GM12801 (cell line): Measurements from ENCODE around the gene PRELID1.

Experiments
- TF ChIP-seq, protein P1 (sequence below): IDR thresholded peaks from one replicate; pipeline ENCODE4 v1.5.1; 2011; ENCODE audit warnings: control low read depth; ENCODE audit not compliant: insufficient read length; ENCODE audit errors: extremely low read depth

The PRELID1 gene

DNA sequence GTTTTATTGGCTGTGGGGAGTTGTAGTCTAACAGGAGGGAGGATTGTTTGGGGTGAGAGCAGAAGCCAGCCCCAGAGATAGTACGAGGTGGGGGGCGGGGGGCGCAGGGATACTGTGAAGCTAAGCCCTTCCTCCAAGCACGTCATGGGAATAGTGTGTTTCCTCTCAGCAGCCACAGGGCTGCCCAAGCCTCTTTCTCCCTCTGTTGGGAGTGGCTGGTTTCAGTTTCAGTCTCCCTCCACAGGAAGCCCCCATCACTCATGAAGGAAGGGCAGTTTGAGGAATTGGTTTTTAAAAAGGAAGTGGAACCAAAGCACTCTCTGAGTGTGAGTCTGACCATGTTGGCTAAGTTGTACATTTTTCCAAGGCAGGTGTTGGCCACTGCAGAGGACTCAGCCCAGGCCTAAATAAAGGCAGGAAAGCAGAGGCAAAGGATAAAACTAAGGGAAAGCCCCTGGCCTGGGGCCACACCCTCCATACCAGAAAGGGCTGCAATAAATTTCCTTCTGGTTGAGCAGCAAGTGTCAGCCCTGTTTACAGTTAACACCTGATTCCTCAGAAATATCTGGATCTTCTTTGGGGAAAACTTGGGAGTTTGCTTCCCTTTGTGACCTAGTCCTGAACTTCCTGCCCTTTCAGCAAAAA lies 3.2 kb upstream of the PRELID1 start:
- TF ChIP-seq, protein P1, sequence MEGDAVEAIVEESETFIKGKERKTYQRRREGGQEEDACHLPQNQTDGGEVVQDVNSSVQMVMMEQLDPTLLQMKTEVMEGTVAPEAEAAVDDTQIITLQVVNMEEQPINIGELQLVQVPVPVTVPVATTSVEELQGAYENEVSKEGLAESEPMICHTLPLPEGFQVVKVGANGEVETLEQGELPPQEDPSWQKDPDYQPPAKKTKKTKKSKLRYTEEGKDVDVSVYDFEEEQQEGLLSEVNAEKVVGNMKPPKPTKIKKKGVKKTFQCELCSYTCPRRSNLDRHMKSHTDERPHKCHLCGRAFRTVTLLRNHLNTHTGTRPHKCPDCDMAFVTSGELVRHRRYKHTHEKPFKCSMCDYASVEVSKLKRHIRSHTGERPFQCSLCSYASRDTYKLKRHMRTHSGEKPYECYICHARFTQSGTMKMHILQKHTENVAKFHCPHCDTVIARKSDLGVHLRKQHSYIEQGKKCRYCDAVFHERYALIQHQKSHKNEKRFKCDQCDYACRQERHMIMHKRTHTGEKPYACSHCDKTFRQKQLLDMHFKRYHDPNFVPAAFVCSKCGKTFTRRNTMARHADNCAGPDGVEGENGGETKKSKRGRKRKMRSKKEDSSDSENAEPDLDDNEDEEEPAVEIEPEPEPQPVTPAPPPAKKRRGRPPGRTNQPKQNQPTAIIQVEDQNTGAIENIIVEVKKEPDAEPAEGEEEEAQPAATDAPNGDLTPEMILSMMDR: no peak

DNA sequence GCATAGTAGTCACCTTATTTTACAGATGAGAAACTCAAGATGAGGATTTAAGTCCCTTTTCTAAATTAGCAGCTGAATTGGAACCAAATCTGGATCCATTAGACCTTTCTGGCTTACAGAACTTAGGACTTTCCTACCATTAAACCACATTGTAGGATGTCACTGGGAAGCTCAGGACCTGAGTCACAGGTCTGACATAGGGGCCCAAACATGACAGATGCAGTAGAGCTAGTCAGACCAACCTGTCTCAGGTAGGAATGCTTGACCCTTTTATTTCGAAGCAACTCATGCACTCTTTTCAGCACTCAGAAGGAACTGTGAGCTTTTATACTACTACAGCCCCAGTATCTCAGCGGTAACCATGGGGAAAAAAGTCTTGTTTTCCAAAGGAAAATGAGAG lies 2.6 kb upstream of the PRELID1 start:
- TF ChIP-seq, protein P1: no peak

DNA sequence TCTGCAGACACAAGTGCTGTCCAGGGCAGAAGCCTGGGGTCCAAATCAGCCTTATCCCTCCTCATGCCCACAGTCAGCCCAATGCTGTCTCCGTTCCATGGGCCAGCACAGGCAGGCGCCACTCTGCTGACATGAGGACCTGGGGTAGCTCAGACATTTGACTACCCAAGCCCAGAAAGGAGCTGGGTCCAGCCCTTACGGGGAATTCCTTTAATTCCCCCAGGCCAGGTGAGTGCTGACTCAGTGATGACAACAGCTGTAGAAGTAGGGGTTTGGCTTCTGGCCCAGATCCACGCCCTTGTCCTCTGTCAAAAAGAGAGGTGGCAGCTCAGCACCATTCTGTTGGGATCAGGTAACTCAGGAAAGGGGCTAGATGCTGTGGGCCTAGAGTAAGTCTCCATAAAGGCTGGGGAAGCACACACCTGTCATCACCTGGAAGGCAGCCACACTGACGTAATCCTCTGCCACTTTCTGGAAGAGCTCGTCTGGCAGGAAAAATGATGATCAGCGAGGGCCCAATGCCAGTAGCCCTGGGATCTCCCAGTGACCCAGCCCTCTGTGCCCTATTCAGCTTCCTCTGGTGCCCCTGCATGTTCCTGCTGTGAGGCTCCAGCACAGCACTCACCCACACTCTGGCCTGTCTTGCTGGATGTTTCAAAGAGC lies 2.0 kb upstream of the PRELID1 start:
- TF ChIP-seq, protein P1: no peak

DNA sequence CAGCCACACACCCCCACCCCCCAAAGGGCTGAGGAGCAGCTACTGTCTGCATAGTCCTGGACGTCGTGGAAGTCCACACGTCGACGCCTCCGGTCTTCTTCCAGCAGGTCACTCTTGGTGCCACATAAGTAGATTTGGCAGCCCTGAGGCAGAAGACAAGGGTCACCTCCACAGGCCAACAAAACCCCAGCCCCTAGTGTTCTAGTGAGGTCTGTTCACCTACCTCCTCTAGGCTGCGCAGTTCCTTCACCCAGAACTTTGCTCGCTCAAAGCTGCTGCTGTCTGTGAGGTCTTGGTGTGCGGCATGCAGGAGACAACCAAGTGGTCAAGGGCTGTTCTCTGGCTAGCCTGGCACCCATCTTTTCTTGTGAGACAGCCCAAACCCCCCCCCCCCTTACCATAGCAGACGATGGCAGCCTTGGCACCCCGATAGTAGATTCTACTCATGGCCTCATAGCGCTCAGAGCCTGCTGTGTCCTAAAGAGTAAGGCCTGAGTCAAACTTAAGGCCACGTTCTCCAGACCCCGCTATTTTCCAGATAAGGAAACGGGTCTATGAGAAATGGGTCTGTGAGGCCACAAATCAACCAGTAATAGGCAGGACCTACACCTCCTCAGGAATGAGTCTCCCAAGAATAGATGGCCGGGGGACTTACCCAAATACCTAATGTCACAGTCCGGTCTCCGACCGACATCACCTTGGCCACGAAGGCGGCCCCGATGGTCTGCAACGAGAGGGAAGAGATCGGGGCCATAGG lies 1.1 kb upstream of the PRELID1 start:
- TF ChIP-seq, protein P1: no peak

DNA sequence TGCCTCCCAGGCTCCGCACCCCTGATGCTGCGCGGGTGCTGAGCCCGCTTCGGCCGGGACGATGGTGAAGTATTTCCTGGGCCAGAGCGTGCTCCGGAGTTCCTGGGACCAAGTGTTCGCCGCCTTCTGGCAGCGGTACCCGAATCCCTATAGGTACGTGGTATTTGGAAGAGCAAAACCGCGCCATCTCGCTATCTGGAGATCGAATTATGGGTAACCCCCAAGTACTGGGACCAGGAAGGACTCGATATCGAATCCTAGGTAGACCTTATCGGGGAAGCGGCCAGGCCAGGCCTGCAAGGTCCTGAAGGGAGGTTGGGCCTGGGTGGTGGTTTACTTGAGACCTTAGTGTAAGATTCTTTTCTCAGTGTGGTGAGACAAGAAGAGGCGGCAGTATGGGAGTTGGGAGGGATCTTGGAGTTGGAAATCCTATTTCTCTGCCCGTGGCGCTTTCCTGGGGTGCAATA lies 359 bp downstream of the PRELID1 start:
- TF ChIP-seq, protein P1: no peak

DNA sequence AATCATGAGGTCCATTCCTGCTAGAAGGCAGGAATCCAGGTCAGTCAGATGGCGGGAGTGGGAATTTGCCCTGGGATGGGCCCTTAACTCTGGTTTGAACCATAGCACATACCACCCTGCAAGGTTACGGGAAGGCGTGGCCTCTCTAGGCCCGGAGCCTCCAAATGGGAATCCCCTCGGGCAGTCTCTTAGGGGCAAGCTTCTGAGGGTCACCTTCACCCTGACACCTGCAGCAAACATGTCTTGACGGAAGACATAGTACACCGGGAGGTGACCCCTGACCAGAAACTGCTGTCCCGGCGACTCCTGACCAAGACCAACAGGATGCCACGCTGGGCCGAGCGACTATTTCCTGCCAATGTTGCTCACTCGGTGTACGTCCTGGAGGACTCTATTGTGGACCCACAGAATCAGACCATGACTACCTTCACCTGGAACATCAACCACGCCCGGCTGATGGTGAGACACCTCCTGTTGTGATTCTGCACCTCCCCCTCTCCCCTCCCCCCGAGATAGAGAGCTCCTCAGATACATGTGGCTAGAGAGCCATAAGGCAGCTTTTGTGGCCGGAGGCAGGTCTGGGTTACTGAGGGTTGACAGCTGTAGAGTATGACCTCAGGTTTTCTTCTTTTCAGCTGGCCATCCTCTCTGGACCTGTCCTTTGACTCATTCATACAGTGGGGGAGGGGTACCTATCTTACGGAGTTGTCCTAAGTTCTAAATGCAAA lies 957 bp downstream of the PRELID1 start:
- TF ChIP-seq, protein P1: no peak
